Thyroid gland (tissue), 4 donors: ENCODE measurements around the gene COX7B2.

Experiments used
- CTCF ChIP-seq, 6 experiments: fragments of 200-600 bp in 3 of 6; fragments of 450-650 bp in 3 of 6; sonication (generic) in 3 of 6; IDR thresholded peaks; one replicate each; pipeline ENCODE4 v1.5.1; 2016 to 2019; ENCODE audit warnings: antibody characterized with exemption in 6 of 6, mild to moderate bottlenecking in 2 of 6, inconsistent platforms in 1 of 6, moderate library complexity in 1 of 6
- POLR2A ChIP-seq, 2 donors: fragments of 450-650 bp; IDR thresholded peaks; one replicate each; pipeline ENCODE4 v1.6.1; 2017; ENCODE audit warnings: antibody characterized with exemption in 2 of 2, mild to moderate bottlenecking in 2 of 2, moderate library complexity in 1 of 2

DNA sequence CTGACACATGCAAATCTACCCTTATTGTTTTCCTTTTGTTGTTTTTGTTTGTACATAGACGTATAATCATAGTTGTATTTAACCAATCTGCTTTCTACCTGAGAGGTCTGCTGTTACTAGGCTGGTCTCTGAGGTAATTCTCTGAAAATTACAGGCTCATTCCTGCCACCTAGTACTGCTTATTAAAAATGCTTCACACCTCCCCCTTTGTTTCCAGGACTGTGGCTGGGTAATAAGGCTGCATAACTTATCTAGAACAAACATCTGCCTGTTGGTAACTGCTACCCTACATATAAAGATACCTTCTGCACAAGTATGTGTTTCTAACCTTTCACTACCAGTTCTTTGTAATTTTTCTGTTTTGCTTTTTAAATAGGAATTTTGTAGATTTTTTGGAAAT, 34.2 kb downstream of the COX7B2 start:
- no peak for TF ChIP-seq CTCF (IDR thresholded peaks at IDR 0.05)
- no peak for TF ChIP-seq POLR2A (IDR thresholded peaks at IDR 0.05)
